GM18870 (cell line): ENCODE results near the gene KLF7.

Source experiments
- ATAC-seq: cut with Tn5 transposase; IDR thresholded peaks from one replicate; pipeline ENCODE4 v1.9.1; 2021; ENCODE audit warnings: moderate library complexity; ENCODE audit not compliant: unreplicated experiment

Gene KLF7

GRCh38 chr2:207165121-207166038 is at the start of gene KLF7:
Gene KLF7 (minus strand): TSS chr2:207165948. CDS start chr2:207165568, 380 bp downstream.
- ATAC-seq = no peak

DNA sequence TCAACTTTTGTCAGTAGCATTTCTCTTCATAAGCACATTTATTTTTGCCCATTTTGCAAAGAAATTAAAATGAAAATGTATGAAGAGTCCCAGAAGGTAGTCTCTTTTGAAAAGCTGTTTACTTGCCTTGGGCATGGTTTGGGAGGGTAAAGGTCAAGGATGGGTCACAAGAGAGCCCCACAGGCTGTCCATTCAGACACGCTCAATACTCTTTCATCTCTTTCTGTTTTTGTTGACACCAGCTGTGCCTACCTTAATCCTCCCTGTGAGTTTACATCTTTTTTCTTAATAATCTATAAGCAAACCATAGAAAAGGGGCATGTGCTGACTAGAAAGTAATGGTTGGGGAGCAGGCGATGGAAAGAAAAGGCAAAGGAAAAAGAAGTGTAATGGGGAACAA is 49.6 kb upstream of the KLF7 start:
- no peak for ATAC-seq

- no peak for ATAC-seq
These were observed 48.7 kb upstream of the KLF7 start for GRCh38 chr2:207214446-207214845.

DNA sequence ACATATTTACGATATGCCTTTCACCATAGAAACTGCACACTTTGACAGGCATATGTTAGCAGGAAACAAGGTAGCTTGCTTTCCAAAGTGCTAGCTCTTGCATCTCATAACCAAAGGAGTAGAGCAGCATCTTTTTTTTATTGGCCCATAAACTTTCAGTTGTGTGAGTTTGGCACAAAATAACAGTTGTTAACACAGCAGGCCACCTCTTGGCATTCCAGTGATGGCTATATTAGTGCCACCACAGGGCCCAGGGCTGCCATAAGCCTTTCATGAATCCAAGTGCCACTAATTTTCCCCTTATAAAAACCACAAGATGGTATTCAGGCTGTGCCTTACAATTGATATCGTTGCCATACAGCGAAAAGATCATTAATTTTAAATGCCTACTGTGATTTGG is 40.3 kb upstream of the KLF7 start:
- no peak for ATAC-seq

DNA sequence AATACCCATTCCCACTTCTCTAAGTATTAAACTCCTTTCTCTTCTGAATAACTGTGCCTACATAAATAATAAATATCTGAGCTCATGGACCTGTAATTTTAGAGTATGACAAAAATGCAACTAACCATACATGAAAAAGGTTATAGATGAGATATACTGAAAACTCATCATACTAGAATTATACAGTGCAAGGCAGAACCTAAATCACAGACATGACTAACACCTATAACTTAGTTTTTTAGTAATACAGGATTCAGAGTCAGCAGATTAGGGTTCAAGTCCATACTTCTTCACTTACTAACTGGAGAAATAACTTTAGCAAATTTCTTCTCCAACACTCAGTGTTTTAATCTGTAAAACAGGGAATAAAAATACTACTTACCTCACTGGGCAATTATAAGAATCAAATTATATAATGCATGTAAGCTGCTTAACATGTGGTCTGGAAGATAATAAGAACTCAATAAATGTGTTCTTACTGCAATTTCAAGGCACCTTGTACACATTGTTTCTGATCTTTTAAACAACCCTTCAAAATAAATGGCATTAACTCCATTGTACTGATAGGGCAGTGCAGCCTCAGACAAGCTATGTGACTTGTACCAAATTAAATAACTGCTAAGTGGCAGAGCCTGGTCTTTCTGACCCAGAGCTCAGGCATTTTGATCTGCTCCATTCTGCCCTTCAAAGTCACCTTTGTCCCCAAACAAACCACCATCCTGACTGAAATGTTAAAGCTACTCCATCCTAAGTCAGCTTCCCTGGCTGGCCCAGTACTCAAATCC is 39.6 kb upstream of the KLF7 start:
- no peak for ATAC-seq

GRCh38 chr2:207203056-207203455 is 37.3 kb upstream of the KLF7 start:
- no peak for ATAC-seq

DNA sequence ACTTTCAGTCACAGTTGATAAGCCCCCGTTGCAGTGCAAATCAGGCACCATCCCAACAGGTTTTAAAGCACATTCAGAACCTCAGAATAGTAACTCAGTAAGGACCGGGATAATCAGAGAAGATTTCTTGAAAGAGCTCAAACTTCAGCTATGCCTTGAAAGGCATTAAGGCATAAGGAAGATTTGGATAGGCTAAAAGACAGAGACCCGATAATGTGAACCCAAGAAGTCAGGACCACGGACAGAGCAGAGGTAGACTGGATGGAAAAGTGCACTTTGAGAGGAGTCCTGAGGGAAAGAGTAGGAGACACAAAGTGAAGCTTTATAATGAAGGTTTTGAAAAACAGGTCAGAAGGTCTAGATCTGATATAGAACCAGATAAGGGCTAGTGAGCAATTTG is 36.9 kb upstream of the KLF7 start:
- no peak for ATAC-seq

DNA sequence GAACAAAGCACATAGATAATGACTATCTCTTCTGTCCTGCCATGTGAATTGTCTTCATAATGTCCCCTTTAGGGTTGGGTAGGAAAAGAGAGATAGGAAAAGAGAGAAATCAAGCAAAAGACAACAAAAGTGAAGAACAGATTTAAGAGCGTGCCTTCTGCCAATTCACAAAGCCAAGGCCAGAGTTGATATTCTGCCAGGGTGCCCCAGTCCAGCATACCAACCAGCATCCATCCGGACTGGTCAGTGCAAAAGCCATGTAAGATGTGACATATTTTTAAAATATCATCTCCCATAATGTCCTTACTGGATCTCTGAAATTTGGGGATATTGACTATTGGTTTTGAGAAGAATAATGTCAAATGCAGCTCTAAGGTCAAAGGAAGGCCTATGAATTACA is 35.7 kb upstream of the KLF7 start:
- no peak for ATAC-seq

DNA sequence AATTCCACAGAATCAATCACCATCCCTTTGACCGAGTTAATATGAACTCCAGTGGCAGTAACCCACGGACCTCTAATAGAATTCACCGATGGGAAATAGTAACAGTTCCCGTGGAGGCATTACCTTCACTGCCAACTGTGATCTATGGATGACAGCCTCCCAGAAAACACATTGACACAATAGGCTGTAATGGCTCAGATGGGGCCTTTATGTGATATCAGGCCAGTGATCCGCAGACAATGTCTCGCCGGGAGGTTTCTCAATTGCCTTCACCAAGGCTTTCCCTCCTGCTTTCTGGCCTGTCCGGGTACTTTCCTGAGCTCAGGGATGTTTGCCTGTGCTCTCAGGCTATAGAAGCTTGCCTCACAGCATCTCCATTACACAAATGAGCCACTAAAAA is 34.4 kb upstream of the KLF7 start:
- ATAC-seq = no peak

DNA sequence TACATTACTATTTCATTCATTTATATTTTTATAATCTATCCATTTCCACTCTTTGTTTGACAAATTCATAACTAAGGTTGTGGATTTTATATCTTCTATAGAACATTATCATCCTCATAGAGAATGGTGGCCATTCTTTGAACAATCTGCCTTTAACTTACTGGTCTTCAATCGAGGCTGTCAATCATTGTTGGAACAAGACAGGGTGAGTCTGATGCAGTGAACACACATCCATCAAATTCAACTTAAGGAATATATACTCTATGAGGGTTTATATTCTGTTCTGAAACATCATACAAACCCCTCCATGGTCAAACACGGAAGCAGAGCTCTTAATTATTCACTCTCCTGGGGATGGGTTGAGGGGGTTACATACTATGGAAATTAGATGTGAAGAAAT is 28.3 kb upstream of the KLF7 start:
- no peak for ATAC-seq

DNA sequence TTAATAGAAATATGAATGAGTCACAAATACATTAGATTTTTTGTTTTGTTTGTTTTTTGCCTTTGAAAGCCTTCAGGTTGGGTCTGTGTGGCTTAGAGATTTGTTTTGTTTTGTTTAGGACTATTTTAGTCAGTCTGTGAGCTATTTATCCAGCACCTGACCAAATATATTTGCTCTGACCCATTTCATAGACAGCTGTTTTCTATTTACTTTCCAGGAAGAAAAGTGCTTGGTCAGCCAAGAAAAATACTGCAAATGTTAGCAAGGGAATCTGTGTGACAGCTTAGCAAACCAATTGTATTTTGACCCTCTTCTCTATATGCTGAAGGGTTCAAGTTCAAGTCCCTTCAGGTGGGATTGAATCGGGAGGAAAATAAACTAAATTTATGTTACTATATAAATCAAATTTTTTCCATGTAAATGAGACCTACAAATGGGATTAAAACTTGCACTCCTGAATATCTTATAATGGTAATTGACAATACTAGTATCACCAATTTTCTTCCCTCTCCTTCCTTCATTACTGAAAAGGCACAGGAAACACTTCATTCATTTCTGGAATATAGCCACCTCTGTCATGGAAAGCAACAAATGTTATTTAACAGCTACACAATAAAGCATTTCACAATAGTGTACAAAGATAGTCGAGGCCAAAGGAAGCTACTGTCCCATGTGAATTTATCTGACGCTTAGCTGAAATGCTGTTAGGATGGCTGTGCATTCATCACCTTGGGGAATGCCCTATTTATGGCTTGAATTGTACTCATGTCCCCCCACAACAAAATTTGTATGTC is 23.1 kb upstream of the KLF7 start:
- no peak for ATAC-seq

DNA sequence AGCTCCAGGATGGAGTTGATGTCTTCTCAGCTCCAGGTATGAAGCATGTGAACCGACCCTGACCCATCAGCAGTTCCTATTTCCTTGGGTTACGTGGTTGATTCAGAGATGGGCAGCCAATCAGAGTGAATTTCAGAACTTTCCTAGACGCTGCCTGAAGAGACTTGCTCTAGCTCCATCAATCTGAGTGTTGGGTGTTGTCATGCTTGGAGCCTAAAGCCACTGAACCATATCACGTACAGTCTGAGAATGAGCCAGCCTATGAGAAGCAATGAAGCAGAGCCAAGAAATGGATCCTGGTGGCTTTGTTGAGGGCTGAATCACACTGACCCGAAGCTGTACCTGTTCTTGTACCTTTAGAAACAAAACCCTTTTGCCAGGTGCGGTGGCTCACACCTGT is 19.6 kb upstream of the KLF7 start:
- ATAC-seq = no peak

DNA sequence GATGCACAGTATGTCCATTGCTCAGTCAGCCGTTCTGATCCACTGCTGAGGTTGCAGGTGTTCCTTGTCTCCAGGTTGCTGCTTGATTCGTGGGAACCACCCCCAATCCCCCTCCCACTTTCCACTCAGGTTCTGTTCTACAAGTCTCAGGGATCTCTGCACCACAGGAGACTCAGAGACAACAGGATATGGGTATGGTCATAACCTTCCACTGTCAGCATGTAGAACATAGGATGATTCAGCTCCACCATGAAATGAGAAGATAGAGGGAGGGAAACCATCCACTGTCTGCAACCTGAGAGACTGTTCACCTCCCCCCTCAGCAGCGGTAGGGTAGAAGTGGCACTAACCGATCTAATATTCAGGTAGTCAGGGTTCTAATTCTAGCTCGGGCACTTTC is 19.0 kb upstream of the KLF7 start:
- ATAC-seq = no peak

DNA sequence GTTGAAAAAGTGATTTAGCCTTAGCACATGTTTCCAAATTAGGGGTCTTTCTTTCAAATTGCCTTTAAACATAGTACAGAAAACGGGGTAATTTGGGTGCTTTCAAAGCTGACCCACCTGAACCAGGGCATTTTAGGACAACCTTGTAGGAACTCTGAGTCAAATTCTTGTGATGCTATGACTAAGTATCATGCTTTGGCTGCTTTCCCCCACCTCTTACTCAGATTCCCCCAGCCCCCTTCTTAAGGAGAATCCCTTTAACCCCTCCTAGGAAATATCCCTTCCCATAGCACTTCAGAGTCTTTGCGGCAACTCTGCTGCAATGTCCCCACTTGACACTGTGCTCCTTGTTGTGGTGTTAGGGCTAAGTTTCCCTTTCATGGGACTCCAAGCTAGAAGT is 18.6 kb upstream of the KLF7 start:
- ATAC-seq = no peak

GRCh38 chr2:207183506-207183905 is 17.8 kb upstream of the KLF7 start:
- no peak for ATAC-seq

DNA sequence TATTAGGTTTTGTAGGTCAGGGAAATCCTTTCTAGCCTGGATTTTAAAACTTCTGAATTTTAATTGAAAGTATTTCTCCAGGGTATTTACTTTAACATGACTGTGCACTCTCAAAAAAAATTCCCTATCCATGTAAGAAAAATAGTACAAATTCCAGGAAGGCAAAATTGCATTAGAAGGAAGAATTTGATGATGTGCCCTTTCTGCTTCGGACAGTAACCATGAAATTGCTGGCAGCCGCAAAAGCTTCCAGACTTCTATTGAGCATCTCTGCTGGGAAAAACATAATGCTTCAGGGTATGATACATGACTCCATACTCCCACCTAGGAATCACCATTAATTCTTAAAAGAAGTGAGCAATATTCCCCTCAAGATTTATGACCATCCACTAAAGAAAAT is 17.2 kb upstream of the KLF7 start:
- ATAC-seq = no peak

DNA sequence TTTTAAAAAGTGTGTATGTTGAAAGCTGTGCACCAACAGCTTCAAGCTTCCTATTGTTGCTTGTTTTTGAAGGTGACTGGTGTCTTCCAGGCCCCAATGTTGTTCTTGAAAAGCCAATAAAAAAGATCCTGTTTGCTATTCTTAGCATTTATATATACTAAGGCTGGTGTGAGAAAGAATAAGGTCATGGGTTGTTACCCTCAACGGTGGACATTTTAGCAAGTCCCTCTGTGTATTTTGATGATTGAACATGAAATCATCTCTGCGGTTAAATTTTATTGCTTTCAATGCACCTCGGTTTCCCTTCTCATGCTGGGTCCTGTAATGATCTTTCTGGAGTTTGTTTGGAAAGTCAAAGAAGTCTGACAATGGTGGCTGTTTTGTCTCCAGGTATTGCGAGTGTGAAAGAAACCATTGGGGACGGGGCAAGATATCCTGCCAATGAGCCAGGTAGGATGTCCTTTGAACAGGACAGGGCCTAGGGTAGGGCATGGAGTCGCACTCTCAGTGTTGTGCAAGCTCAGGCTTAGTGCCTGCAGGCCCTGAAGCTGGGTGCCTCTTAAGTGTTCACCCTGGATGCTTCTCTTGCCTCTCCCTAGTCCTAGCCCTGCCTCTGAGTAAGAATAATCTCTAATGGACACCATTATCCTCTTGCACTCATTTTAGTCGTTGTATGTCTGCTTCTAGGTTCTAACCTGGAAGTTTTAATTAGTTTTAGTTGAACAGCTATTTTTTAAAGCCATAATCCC is 16.0 kb upstream of the KLF7 start:
- no peak for ATAC-seq

DNA sequence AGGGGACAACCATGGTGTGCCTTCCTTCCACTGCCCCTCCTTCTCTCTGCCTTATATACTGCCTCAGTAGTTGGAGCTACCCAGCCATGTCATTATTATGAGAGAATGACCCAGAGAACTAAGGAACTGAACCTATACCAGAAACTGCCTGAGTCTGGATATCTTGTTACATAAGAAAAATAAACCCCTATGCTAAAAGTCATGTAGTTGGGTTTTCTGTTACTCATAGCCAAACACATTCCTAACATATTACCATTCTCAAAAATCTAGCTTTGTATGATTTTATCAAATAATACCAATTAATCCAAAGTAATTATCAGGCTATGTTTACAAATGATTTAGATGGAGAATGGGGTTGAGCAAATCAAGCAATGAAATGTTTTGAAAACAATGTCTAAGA is 15.0 kb upstream of the KLF7 start:
- no peak for ATAC-seq

GRCh38 chr2:207176247-207176646 is 10.5 kb upstream of the KLF7 start:
- no peak for ATAC-seq

GRCh38 chr2:207173641-207174040 is 7.9 kb upstream of the KLF7 start:
- no peak for ATAC-seq
